ENCODE results near the gene KCNAB2. TPM values are rescaled to one million over a fixed set of nuclear protein-coding genes. Genes with fewer than 3 reads are reported as not detected.

KCNAB2 gene
- total RNA-seq, 1 donor from 2014 or later: 8.8 TPM

- no peaks in the 10 kb centered on the region for H3K27me3 ChIP-seq
- no peak for DNase-seq (ENCODE audit: extremely low spot score in 2 of 2)
- peaks cover 20% of the 10 kb centered on the region for H3K4me1 ChIP-seq
- H3K4me3 ChIP-seq: no peak overlapping the region
- TF ChIP-seq POLR2AphosphoS5 (IDR thresholded peaks at IDR 0.05; ENCODE audit: insufficient read depth in 1 of 2, low read depth in 1 of 2): no peak
- no peak for TF ChIP-seq CTCF (IDR thresholded peaks at IDR 0.05)
- no peak for TF ChIP-seq POLR2A (IDR thresholded peaks at IDR 0.05)
- no peak overlapping the region for H3K27ac ChIP-seq
- no peaks in the 10 kb centered on the region for H3K36me3 ChIP-seq
- H3K9me3 ChIP-seq: no peaks in the 10 kb centered on the region
- intact Hi-C loops (cut with DNase I): no loop called here
Measured at GRCh38 chr1:6100861-6101783, 55.4 kb downstream of the KCNAB2 start.

GRCh38 chr1:6101826-6102531 lies 56.3 kb downstream of the KCNAB2 start:
- DNase-seq (ENCODE audit: extremely low spot score in 2 of 2): no peak
- TF ChIP-seq POLR2A (IDR thresholded peaks at IDR 0.05): no peak
- TF ChIP-seq POLR2AphosphoS5 (IDR thresholded peaks at IDR 0.05; ENCODE audit: insufficient read depth in 1 of 2, low read depth in 1 of 2): no peak
- TF ChIP-seq CTCF (IDR thresholded peaks at IDR 0.05): no peak
- no peaks in the 10 kb centered on the region for H3K27me3 ChIP-seq
- H3K36me3 ChIP-seq: no peaks in the 10 kb centered on the region
- H3K27ac ChIP-seq: no peak overlapping the region
- intact Hi-C loops (cut with DNase I): no loop called here
- H3K4me3 ChIP-seq: no peak overlapping the region
- H3K9me3 ChIP-seq: no peaks in the 10 kb centered on the region
- peaks cover 20% of the 10 kb centered on the region for H3K4me1 ChIP-seq

GRCh38 chr1:6102532-6102845 lies 56.8 kb downstream of the KCNAB2 start:
- no peak for TF ChIP-seq POLR2A (IDR thresholded peaks at IDR 0.05)
- no peak for TF ChIP-seq POLR2AphosphoS5 (IDR thresholded peaks at IDR 0.05; ENCODE audit: insufficient read depth in 1 of 2, low read depth in 1 of 2)
- no peak for TF ChIP-seq CTCF (IDR thresholded peaks at IDR 0.05)
- Histone ChIP-seq H3K4me3 (no peak overlapping the region), H3K27ac (no peak overlapping the region), H3K36me3 (no peaks in the 10 kb centered on the region), H3K9me3 (no peaks in the 10 kb centered on the region), H3K27me3 (no peaks in the 10 kb centered on the region), H3K4me1 (peaks cover 16% of the 10 kb centered on the region)
- intact Hi-C loops (cut with DNase I): no loop called here
- no peak for DNase-seq (ENCODE audit: extremely low spot score in 2 of 2)

- Histone ChIP-seq H3K36me3 (no peaks in the 10 kb centered on the region), H3K4me3 (no peak overlapping the region), H3K4me1 (peaks cover 11% of the 10 kb centered on the region), H3K27me3 (no peaks in the 10 kb centered on the region), H3K27ac (no peak overlapping the region), H3K9me3 (no peaks in the 10 kb centered on the region)
- intact Hi-C loops (cut with DNase I): no loop called here
- no peak for TF ChIP-seq POLR2AphosphoS5 (IDR thresholded peaks at IDR 0.05; ENCODE audit: insufficient read depth in 1 of 2, low read depth in 1 of 2)
- no peak for TF ChIP-seq CTCF (IDR thresholded peaks at IDR 0.05)
- no peak for TF ChIP-seq POLR2A (IDR thresholded peaks at IDR 0.05)
- no peak for DNase-seq (ENCODE audit: extremely low spot score in 2 of 2)
Measured at GRCh38 chr1:6103111-6103853, 57.6 kb downstream of the KCNAB2 start.
